Loucy (cell line): ENCODE data around the gene MTHFD2L.

Experiments
- CTCF ChIP-seq: fragments of 200-600 bp; sonication (generic); conservative IDR thresholded peaks from 2 replicates; pipeline ENCODE4 v1.5.1; 2014; ENCODE audit warnings: mild to moderate bottlenecking, antibody characterized with exemption, low read length
- EZH2phosphoT487 ChIP-seq: fragments of 200-600 bp; IDR thresholded peaks from 2 replicates; pipeline ENCODE4 v1.6.1; 2018; ENCODE audit warnings: antibody characterized with exemption, mild to moderate bottlenecking, moderate library complexity, borderline replicate concordance

- no peak for TF ChIP-seq EZH2phosphoT487
- TF ChIP-seq CTCF: no peak
Observed at GRCh38 chr4:74120086-74120485, 37.8 kb upstream of the MTHFD2L start.
